ENCODE results near the gene DACH2. TPM values are rescaled to one million over a fixed set of nuclear protein-coding genes. Genes with fewer than 3 reads are reported as not detected.

DACH2 gene
- total RNA-seq, 1 experiment from 2014 or later: 1.0 TPM

GRCh38 chrX:86830685-86831084, 682.4 kb downstream of the DACH2 start:
- Histone ChIP-seq H4K5ac (ENCODE audit: insufficient read length, low read depth, low read length) (no peak overlapping the region), H3K79me1 (ENCODE audit: insufficient read depth, low read depth, low read length, poor library complexity, severe bottlenecking) (no peaks in the 10 kb centered on the region), H2BK12ac (ENCODE audit: insufficient read length, low read depth, low read length) (no peak overlapping the region), H3K4me1 (ENCODE audit: insufficient read depth, low read length) (no peaks in the 10 kb centered on the region), H2BK20ac (ENCODE audit: low read depth, low read length, poor library complexity, severe bottlenecking) (no peak overlapping the region), H3K9ac (ENCODE audit: extremely low read depth, insufficient read length, low read length) (no peak overlapping the region), H2AK5ac (ENCODE audit: insufficient read length, low read length) (no peak overlapping the region), H2BK120ac (ENCODE audit: low read depth, low read length, poor library complexity, severe bottlenecking) (no peak overlapping the region), H3K27ac (ENCODE audit: insufficient read length, low read depth, low read length) (no peak overlapping the region), H3K14ac (ENCODE audit: insufficient read depth, low read length) (no peak overlapping the region), H2AFZ (ENCODE audit: low read length) (no peak overlapping the region), H3K9me3 (ENCODE audit: control insufficient read depth, low read depth, low read length) (peaks cover 2% of the 10 kb centered on the region), H3T11ph (ENCODE audit: low read length) (no peak overlapping the region), H4K20me1 (ENCODE audit: control insufficient read depth, insufficient read depth, insufficient read length) (no peaks in the 10 kb centered on the region), H3K4me2 (ENCODE audit: insufficient read depth, insufficient read length, low read length) (no peak overlapping the region), H3K23me2 (ENCODE audit: insufficient read length, low read depth, low read length, poor library complexity, severe bottlenecking) (no peaks in the 10 kb centered on the region), H3K27me3 (ENCODE audit: insufficient read depth, low read length) (no peaks in the 10 kb centered on the region), H3K79me2 (ENCODE audit: insufficient read depth, low read length) (no peaks in the 10 kb centered on the region), H3K23ac (ENCODE audit: insufficient read length, low read depth, low read length) (no peak overlapping the region), H2BK15ac (ENCODE audit: low read depth, low read length) (no peak overlapping the region), H3K18ac (ENCODE audit: insufficient read length, low read depth, low read length) (no peak overlapping the region), H4K91ac (ENCODE audit: insufficient read length, low read depth, low read length) (no peak overlapping the region), H4K8ac (replicated peaks; ENCODE audit: insufficient read length, low read depth, low read length) (no peak overlapping the region), H3K56ac (ENCODE audit: insufficient read length, low read depth, low read length) (no peak overlapping the region), H3K4ac (ENCODE audit: low read depth, low read length) (no peak overlapping the region), H2BK5ac (ENCODE audit: insufficient read length, low read length) (no peak overlapping the region)
- H3K9me3 Mint-ChIP-seq: peaks cover under 1 to 10% of the 10 kb centered on the region in 2 experiments; a peak in 4 of 5 replicates
- no peaks in the 10 kb centered on the region for H3K27me3 Mint-ChIP-seq (ENCODE audit: low read depth)
- H3K4me1 Mint-ChIP-seq: peaks cover 11 to 37% of the 10 kb centered on the region in 2 experiments
- peaks cover 0 to 5% (median 4%) of the 10 kb centered on the region in 3 experiments; a peak in 5 of 7 replicates for H3K36me3 Mint-ChIP-seq (ENCODE audit: insufficient read depth in 1 of 3, low read depth in 3 of 3)
- no peak for DNase-seq
- no peak overlapping the region for H3K27ac Mint-ChIP-seq
- no peak overlapping the region for H3K4me3 Mint-ChIP-seq
- TF ChIP-seq CTCF (conservative IDR thresholded peaks at IDR 0.05): no peak
